ENCODE measurements around the gene KIRREL3. TPM values are rescaled to one million over a fixed set of nuclear protein-coding genes. Genes with fewer than 3 reads are reported as not detected.

KIRREL3 gene
- polyA plus RNA-seq, 1 of the 3 experiments (the other 2 are of a cell fraction), result 3.7 TPM

GRCh38 chr11:126601136-126601535 lies 399.4 kb downstream of the KIRREL3 start:
- Histone ChIP-seq H3K9me3 (no peaks in the 10 kb centered on the region), H3K36me3 (replicated peaks in 1 of 2; ENCODE audit: control insufficient read depth in 1 of 2, insufficient read depth in 2 of 2, low read length in 1 of 2) (no peaks in the 10 kb centered on the region), H3K27ac (ENCODE audit: low read depth in 2 of 2, low read length in 1 of 2) (no peak overlapping the region), H3K4me2 (no peak overlapping the region), H3K9ac (no peak overlapping the region), H3K27me3 (ENCODE audit: insufficient read depth) (no peaks in the 10 kb centered on the region), H3K79me2 (ENCODE audit: insufficient read depth) (no peaks in the 10 kb centered on the region), H3F3A (replicated peaks; ENCODE audit: insufficient read depth) (no peaks in the 10 kb centered on the region), H3K9me2 (no peaks in the 10 kb centered on the region), H2AFZ (ENCODE audit: low read depth) (no peak overlapping the region), H3K4me3 (ENCODE audit: low read depth in 2 of 2, low read length in 1 of 2) (no peak overlapping the region), H3K4me1 (ENCODE audit: control insufficient read depth in 1 of 2, insufficient read depth in 2 of 2, low read depth in 1 of 2, low read length in 1 of 2) (peaks cover 7% of the 10 kb centered on the region in 2 experiments; a peak in 1 of 4 replicates), H4K20me1 (ENCODE audit: insufficient read depth) (no peaks in the 10 kb centered on the region)
- POLR2A ChIA-PET, result no interaction called here
- TF ChIP-seq CTCF (IDR thresholded peaks at IDR 0.05) (no peak), USF1 (IDR thresholded peaks at IDR 0.05; ENCODE audit: borderline replicate concordance, low read depth) (no peak), PBX3 (IDR thresholded peaks at IDR 0.05) (no peak), RAD21 (IDR thresholded peaks at IDR 0.05; ENCODE audit: low read length) (no peak)
- WGBS (ENCODE audit: low lambda C conversion rate), result 92% methylated on average over 5 of the region's 5 CpGs
- DNase-seq, result no peak
- CTCF ChIA-PET, result interaction anchor here (1.0 to 1.3 kb wide), 2 partner anchors 12 to 160 kb away, joined by 3 to 5 read pairs; no protein-coding TSS in a partner anchor

GRCh38 chr11:126599217-126599897 lies 401.2 kb downstream of the KIRREL3 start:
- no peak overlapping the region for H3K4me3 ChIP-seq (ENCODE audit: low read depth in 2 of 2, low read length in 1 of 2)
- no peak overlapping the region for H3K4me2 ChIP-seq
- no peaks in the 10 kb centered on the region for H3K79me2 ChIP-seq (ENCODE audit: insufficient read depth)
- H3F3A ChIP-seq (replicated peaks; ENCODE audit: insufficient read depth), result no peaks in the 10 kb centered on the region
- no peak overlapping the region for H3K27ac ChIP-seq (ENCODE audit: low read depth in 2 of 2, low read length in 1 of 2)
- H3K27me3 ChIP-seq (ENCODE audit: insufficient read depth), result no peaks in the 10 kb centered on the region
- H3K36me3 ChIP-seq (replicated peaks in 1 of 2; ENCODE audit: control insufficient read depth in 1 of 2, insufficient read depth in 2 of 2, low read length in 1 of 2), result no peaks in the 10 kb centered on the region
- DNase-seq, result no peak
- H3K9me2 ChIP-seq, result no peaks in the 10 kb centered on the region
- no peaks in the 10 kb centered on the region for H4K20me1 ChIP-seq (ENCODE audit: insufficient read depth)
- 86% methylated on average over 7 of the region's 7 CpGs for WGBS (ENCODE audit: low lambda C conversion rate)
- POLR2A ChIA-PET, result no interaction called here
- H2AFZ ChIP-seq (ENCODE audit: low read depth), result no peak overlapping the region
- peaks cover 7% of the 10 kb centered on the region in 2 experiments; a peak in 1 of 4 replicates for H3K4me1 ChIP-seq (ENCODE audit: control insufficient read depth in 1 of 2, insufficient read depth in 2 of 2, low read depth in 1 of 2, low read length in 1 of 2)
- H3K9me3 ChIP-seq, result no peaks in the 10 kb centered on the region
- CTCF ChIA-PET, result interaction anchor here (1.4 to 1.9 kb wide), 2 partner anchors 10 to 391 kb away, joined by 4 read pairs; no protein-coding TSS in a partner anchor
- no peak overlapping the region for H3K9ac ChIP-seq
- no peak for TF ChIP-seq GATA2 (CRISPR knock-in tag; IDR thresholded peaks at IDR 0.05)
- TF ChIP-seq MAX (IDR thresholded peaks at IDR 0.05; ENCODE audit: low read depth), result no peak
- no peak for TF ChIP-seq TCF12 (IDR thresholded peaks at IDR 0.05)
- no peak for TF ChIP-seq JUND (IDR thresholded peaks at IDR 0.05)
- no peak for TF ChIP-seq FOXJ3 (CRISPR knock-in tag; IDR thresholded peaks at IDR 0.05)
- TF ChIP-seq EZH2phosphoT487 (IDR thresholded peaks at IDR 0.05; ENCODE audit: borderline replicate concordance, low read depth), result no peak
- no peak for TF ChIP-seq CTCF (IDR thresholded peaks at IDR 0.05)
- no peak for TF ChIP-seq ZBTB33 (IDR thresholded peaks at IDR 0.05; ENCODE audit: borderline replicate concordance, low read depth)
- no peak for TF ChIP-seq PBX3 (IDR thresholded peaks at IDR 0.05)
- no peak for TF ChIP-seq GABPA (IDR thresholded peaks at IDR 0.05; ENCODE audit: low read depth)
- TF ChIP-seq RFX5 (IDR thresholded peaks at IDR 0.05; ENCODE audit: low read length), result no peak
- TF ChIP-seq POLR2AphosphoS5 (IDR thresholded peaks at IDR 0.05; ENCODE audit: low read depth, low read length), result no peak
- TF ChIP-seq SIN3A (IDR thresholded peaks at IDR 0.05; ENCODE audit: borderline replicate concordance, low read depth, low read length), result no peak
- no peak for TF ChIP-seq RAD21 (IDR thresholded peaks at IDR 0.05; ENCODE audit: low read length)
- no peak for TF ChIP-seq SMC3 (IDR thresholded peaks at IDR 0.05; ENCODE audit: low read depth, low read length)
- TF ChIP-seq NFIC (IDR thresholded peaks at IDR 0.05; ENCODE audit: borderline replicate concordance), result no peak

All from SK-N-SH (cell line).